HG03432 (cell line): Measurements from ENCODE around the gene EMID1.

Experiments used
- ATAC-seq: cut with Tn5 transposase; IDR thresholded peaks from one replicate; pipeline ENCODE4 v1.9.1; 2021; ENCODE audit warnings: mild to moderate bottlenecking, moderate library complexity; ENCODE audit not compliant: unreplicated experiment

EMID1 gene

DNA sequence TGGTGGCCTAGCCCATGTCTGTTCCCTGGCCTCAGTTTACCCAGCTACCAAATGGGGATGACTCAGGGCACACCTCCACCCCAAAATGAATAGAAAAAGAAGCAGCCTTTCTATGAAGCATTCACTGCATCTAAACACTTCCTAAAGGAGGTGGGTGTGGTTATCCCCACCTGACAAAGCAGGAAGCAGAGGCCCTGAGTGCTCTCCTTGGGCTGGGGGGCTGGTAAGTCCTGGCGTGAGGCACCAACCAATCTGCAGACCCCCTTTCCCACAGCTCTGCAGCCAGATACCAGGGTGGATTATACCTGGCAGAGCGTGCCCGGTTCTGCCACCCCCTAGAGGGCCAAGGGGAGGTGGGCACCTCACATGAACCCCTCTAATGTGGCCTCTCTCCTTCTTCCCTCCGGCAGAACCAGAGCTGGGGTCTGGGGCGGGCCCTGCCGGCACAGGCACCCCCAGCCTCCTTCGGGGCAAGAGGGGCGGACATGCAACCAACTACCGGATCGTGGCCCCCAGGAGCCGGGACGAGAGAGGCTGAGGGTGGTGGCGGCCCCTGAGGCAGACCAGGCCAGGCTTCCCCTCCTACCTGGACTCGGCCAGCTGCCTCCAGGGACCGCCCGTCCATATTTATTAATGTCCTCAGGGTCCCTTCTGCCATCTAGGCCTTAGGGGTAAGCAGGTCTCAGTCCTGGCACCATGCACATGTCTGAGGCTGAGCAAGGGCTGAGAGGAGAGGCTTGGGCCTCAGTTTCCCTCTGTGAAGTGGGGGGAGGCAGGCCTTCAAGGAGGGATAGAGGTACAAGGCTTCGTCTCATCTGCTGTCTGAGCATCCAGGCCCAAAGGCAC is 52.9 kb downstream of the EMID1 start:
- ATAC-seq = no peak

- no peak for ATAC-seq
Observed at GRCh38 chr22:29259253-29259899, 53.7 kb downstream of the EMID1 start.

DNA sequence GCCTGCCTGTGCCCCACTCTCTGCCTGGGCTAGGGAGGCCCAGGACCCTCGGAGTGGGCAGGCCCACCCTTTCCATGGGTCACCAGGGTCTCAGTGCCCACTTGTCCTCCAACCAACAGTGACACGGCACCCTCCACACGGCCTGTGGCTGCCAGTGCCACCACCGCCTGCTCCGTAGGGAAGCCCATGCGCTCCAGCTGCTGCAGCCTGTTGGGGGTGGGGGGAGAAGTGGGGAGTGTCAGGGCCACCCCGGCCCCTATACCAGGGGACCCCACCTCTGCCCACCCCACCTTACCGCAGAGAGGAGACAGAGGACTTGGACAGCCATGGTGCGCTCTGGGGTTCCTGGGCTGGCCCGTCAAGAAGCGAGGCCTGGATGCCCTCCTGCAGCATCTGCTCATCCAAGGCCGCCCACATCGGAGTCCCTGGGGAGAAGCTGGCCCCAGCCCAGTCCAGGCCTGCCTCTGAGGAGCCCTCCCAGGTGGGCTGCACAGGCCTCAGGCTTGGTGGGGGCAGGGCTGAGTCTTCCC is 54.4 kb downstream of the EMID1 start:
- ATAC-seq = no peak

DNA sequence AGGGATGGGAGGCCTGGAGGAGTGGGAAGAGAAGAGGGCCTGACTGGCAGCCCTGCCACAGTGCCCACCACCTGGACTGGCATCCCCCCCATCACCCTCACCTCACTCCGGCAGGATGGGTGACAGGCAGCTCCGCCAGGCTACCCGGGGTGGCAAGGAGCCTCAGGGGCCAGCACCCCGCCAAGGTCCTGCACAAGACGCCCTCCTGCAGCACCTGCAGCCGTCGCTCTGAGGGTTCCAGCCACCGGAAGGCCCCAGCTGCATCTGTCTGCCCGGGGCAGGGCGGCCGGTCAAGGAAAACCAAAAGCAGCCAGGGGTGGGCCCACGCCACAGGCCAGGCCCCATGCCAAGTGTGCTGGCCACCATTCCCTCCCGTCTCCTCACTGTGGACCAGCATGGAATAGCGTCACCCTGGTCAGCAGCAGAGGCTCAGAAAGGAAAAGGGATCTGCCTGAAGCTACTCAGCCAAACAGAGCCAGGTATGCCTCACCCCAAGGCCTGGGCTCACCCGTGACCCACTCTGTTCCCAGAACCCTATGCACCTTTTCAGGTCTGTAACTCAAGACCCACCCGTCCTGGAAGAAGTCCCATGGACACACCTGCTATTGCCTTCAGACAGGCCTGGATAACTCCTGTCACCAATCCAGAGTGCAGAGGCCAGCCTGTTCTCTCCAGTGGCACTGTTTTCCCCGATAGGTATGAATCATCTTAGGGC is 55.1 kb downstream of the EMID1 start:
- ATAC-seq = no peak

DNA sequence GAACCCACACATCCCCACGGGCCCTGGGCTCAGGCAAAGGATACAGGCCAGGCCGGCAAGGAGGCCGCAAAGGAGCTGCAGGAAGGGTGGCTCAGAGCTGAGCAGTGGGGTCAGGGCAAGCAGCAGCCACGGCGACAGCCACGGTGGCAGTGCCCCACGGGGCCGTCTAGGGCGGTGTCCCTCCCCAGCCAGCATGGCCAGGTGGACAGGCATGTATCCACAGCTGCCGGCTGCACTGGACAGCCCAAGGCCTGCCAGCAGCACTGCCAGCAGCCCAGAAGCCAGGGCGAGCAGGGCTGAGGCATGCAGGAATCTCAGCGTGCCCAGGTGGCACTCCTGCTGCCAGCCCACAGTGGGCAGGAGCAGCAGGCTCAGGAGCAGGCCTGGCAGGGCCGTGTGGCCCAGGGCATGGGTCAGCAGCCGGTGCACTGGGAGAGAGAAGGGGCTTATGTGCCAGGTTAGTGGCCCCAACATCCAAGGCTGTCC is 58.1 kb downstream of the EMID1 start:
- no peak for ATAC-seq

GRCh38 chr22:29265305-29265704 is 59.6 kb downstream of the EMID1 start:
- ATAC-seq = no peak

DNA sequence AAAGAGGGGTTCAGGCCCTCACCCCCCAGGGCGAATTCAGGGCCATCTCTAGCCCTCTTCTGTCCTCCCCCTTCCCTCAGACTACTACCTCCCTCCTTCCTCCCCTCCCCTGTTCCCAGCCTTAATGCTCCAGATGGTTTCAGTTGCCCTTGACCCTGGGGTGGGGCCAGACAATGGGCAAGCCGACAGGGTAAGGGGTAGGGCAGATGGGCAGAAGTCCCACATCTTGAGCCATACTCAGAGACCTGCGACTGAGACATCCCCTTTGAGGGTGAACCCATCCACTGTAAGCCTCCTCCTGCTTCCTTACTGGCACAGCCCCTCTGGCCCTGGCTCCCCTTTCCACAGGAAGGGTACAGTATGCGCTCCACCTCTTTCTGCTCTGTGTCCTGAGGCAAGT is 60.2 kb downstream of the EMID1 start:
- no peak for ATAC-seq

DNA sequence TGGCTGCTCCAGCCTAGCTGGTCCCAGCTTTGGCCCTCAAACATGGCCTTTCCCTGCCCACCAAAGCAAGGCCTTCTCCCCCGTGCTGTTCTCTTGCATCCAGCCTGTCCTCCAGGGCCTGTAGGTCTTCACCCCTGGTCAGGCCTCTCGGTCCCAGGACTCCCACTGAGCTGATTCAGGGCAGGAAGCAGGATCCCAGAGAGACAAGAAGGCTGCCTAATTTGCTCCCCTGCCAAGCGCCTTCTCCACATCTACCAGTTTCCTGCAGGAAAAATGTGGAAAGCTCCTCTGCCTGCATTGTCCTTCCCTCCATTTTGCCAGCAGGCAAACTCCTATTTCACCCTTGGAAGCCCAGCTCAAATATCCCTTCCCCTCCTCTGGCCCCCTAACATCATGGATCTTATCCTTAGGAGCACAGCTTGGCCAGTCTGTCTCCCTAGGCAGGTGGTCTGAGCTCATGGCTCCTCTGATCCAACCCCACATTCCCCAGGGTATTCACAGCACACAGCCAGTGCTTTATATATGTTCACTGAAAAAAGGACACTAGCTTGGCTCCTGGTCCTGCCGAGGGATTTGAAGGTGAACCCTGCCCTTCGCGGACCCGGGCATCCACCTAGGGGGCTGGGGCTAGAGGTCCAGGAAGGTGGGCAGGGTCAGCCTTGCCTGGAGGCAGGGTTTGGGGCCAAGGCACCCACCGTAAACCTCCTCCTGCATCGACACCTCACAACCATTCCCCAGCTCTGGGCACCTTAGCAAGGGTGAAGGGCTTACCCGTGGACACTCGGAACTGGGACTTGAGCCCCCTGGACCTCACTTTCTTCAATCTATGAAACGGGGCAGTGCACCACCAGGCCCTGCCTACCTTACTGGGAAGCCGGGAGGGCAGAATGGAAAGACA is 61.1 kb downstream of the EMID1 start:
- ATAC-seq = no peak

DNA sequence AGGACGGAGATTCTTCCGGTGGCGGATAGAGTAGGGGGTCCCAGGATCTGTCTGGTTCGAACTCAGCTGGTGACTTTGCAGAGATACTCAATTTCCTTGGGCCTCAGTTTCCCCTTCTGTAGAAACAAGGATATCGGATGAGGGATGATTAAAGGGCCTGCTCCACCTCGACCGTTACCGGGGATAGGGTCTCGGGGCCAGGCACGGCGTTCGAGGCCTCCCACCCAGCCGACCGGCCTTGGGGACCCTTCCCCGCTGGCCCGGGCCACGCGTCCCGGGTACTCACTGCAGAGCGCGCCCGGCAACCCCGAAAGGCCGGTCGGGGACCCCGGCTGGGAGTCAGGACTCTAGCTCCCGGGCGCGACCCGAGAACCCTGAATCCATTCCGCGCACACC is 61.8 kb downstream of the EMID1 start:
- ATAC-seq = no peak

DNA sequence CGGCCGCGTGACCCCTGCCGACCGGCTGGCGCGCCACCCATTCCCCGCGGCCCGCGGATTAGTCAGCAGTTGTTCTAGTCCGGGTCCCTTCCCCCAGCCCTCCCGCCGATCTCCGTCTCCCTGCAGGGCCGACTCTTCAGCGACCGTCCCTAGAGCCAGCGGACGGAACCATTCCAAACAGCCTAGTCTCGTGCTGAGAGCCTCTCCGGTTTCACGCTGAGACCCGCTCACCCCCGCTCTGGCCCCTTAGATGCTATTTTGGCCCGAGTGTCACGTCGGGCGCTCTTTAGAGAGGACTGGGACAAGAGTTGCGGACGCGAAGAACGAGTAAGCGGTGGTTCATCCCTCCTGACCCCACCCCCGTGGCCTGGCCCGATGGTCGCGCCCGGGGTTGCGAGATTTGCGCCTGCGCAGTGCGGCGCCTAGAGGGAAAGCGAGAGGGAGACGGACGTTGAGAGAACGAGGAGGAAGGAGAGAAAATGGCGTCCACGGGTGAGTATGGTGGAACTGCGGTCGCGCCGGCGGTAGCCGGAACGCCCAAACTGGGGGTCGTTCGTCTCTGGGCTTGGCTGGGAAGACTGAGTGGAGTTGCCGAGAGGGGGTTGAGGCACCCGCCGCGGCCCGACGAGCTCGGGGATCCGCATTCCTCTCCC is 62.3 kb downstream of the EMID1 start, which contains the start of the genes EWSR1 and RHBDD3:
Gene EWSR1, plus strand, starts transcription at position 411 of the 653 bp plus-strand sequence. Its CDS starts 69 bp downstream, at position 480.
Gene RHBDD3, minus strand, starts transcription at position 124 of the 653 bp plus-strand sequence. CDS start 2,355 bp downstream, outside the sequence.
- peak; percentile 82 for ATAC-seq

- ATAC-seq = peak; percentile 32
Observed at GRCh38 chr22:29268511-29269229, 63.0 kb downstream of the EMID1 start.

GRCh38 chr22:29269230-29269604 is 63.5 kb downstream of the EMID1 start:
- ATAC-seq = no peak

DNA sequence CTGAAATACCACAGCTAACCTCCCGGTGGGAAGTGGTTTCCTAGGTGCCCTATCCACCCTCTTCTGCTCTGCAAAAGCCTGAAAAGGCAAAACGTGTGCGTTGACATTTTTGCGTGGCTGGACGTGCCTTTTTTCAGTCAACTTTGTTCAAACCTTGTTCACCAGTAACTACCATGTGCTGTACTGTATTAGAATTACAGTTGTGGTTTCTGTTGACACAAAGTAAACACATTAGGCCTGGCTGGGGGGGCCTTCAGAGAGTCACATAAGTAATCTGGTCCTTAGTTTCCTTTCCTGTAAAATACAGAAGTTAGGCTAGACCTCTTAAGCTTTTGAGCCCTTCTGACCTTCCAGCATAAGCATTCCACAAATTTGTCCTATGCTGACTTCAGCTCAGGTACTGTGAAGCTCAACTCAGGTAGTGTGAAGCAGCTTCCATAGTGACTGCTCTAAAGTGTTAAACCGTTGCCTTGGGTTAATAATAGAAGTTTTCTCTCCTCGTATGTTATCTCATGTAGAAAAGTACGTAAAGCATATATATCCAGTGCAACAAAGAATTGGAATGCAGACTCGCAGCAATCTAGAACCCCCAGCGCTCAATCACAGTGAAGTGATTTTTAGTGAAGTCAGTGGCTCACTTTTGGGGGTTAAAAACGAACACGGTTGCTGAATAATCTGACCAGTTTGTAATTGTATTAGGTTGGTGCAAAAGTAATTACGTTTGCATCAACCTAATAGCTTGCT is 64.2 kb downstream of the EMID1 start:
- ATAC-seq = no peak

GRCh38 chr22:29270475-29271271 is 65.0 kb downstream of the EMID1 start:
- no peak for ATAC-seq

DNA sequence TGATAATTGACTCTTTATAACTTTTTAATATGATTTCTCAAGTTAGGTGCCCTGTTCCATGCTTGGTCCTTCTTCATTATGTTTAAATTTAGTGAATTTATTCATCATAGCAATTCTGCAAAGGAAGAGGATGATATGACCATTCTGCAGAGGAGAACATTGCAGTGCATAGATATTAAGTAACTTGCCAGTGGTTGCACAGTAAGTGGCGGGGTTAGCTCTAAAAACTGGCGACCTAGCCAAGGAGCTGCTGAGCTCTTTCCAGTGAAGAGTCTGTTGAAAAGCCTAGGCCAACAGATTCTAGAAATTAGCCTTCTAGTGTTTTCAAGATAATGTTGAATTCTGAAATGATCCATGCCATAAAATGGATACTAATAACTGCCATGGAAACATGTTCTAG is 66.9 kb downstream of the EMID1 start:
- no peak for ATAC-seq

DNA sequence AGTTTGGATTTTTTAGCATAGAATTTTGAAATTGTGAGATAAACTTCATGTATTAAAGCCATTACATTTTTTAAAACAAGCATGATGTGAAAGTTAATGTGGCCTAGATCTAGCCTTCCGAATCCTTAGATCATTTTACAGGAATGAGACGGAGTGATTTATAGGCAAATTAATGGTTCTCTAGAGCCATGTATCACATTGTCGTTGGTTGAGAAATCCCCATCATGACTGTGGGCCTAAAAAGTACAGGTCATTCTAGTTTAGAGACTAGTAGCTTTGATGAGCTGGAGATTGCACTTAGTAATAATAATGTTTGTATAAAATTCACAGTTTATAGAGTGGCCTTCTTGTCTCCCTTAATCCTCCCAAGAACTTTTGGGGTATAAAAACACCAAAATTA is 69.5 kb downstream of the EMID1 start:
- ATAC-seq = no peak

- no peak for ATAC-seq
Observed at GRCh38 chr22:29275819-29276565, 70.3 kb downstream of the EMID1 start.
